DOHH2 (cell line): ENCODE data around the gene UNG.
A peak's percentile ranks its signal among the peaks of the same experiment; 100 is the strongest.

Source experiments
- H3F3A ChIP-seq: fragments of 200-600 bp; sonication (generic), shearing (Covaris generic); 2 replicates; pipeline ENCODE4 v1.6.0; 2016; ENCODE audit warnings: antibody characterized with exemption, mild to moderate bottlenecking; ENCODE audit not compliant: control insufficient read depth, insufficient read depth
- H3K27ac ChIP-seq: fragments of 200-600 bp; sonication (generic); 2 replicates; pipeline ENCODE4 v1.5.1; 2014; ENCODE audit warnings: low read depth, mild to moderate bottlenecking, low read length, moderate library complexity
- H3K27me3 ChIP-seq: fragments of 200-600 bp; sonication (generic); 2 replicates; pipeline ENCODE4 v1.6.1; 2014; ENCODE audit warnings: mild to moderate bottlenecking, low read length, mixed read lengths; ENCODE audit not compliant: control insufficient read depth
- H3K36me3 ChIP-seq: fragments of 200-600 bp; sonication (generic); 2 replicates; pipeline ENCODE4 v1.6.1; 2014; ENCODE audit warnings: mild to moderate bottlenecking, low read length, moderate library complexity, mixed read lengths; ENCODE audit not compliant: control insufficient read depth
- H3K4me1 ChIP-seq: fragments of 200-600 bp; sonication (generic); 2 replicates; pipeline ENCODE4 v1.6.1; 2014; ENCODE audit warnings: mild to moderate bottlenecking, low read length, mixed read lengths; ENCODE audit not compliant: control insufficient read depth
- H3K4me2 ChIP-seq: fragments of 200-600 bp; sonication (generic); 2 replicates; pipeline ENCODE4 v1.6.0; 2014; ENCODE audit warnings: mild to moderate bottlenecking, low read length, moderate library complexity
- H3K4me3 ChIP-seq: fragments of 200-600 bp; sonication (generic); 2 replicates; pipeline ENCODE4 v1.5.1; 2014; ENCODE audit warnings: mild to moderate bottlenecking, low read length, mixed read lengths
- H3K79me2 ChIP-seq: fragments of 200-600 bp; sonication (generic); 2 replicates; pipeline ENCODE4 v1.6.1; 2014; ENCODE audit warnings: mild to moderate bottlenecking, low read length, mixed read lengths; ENCODE audit not compliant: control insufficient read depth
- H3K9me2 ChIP-seq: fragments of 200-600 bp; sonication (generic); replicated peaks from 2 replicates; pipeline ENCODE4 v1.6.1; 2014; ENCODE audit warnings: mild to moderate bottlenecking, low read length, mixed read lengths; ENCODE audit not compliant: control insufficient read depth
- H3K9me3 ChIP-seq: fragments of 200-600 bp; sonication (generic); 2 replicates; pipeline ENCODE4 v1.6.1; 2014; ENCODE audit warnings: antibody characterized with exemption, low read length, mixed read lengths; ENCODE audit not compliant: control insufficient read depth, insufficient read depth
- H4K20me1 ChIP-seq: fragments of 200-600 bp; sonication (generic); 2 replicates; pipeline ENCODE4 v1.6.0; 2014; ENCODE audit warnings: low read depth, mild to moderate bottlenecking, antibody characterized with exemption, low read length, moderate library complexity; ENCODE audit not compliant: control insufficient read depth, insufficient read depth
- EZH2phosphoT487 ChIP-seq: fragments of 200-600 bp; sonication (generic); IDR thresholded peaks from 2 replicates; pipeline ENCODE4 v1.6.1; 2017; ENCODE audit warnings: borderline replicate concordance, mild to moderate bottlenecking, antibody characterized with exemption, low read length, moderate library complexity, mixed read lengths
- TF ChIP-seq, protein P1 (sequence below): fragments of 200-600 bp; sonication (generic); IDR thresholded peaks from one replicate; pipeline ENCODE4 v1.5.1; 2014; ENCODE audit warnings: antibody characterized with exemption, mild to moderate bottlenecking, low read depth, low read length; ENCODE audit not compliant: poor library complexity, severe bottlenecking

Gene UNG

GRCh38 chr12:109054520-109054919 lies 42.9 kb upstream of the UNG start:
- no peaks in the 10 kb centered on the region for H3K27me3 ChIP-seq
- no peaks in the 10 kb centered on the region for H3K9me3 ChIP-seq
- no peaks in the 10 kb centered on the region for H3K9me2 ChIP-seq
- TF ChIP-seq EZH2phosphoT487: no peak
- TF ChIP-seq, protein P1, sequence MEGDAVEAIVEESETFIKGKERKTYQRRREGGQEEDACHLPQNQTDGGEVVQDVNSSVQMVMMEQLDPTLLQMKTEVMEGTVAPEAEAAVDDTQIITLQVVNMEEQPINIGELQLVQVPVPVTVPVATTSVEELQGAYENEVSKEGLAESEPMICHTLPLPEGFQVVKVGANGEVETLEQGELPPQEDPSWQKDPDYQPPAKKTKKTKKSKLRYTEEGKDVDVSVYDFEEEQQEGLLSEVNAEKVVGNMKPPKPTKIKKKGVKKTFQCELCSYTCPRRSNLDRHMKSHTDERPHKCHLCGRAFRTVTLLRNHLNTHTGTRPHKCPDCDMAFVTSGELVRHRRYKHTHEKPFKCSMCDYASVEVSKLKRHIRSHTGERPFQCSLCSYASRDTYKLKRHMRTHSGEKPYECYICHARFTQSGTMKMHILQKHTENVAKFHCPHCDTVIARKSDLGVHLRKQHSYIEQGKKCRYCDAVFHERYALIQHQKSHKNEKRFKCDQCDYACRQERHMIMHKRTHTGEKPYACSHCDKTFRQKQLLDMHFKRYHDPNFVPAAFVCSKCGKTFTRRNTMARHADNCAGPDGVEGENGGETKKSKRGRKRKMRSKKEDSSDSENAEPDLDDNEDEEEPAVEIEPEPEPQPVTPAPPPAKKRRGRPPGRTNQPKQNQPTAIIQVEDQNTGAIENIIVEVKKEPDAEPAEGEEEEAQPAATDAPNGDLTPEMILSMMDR: no peak
- no peaks in the 10 kb centered on the region for H4K20me1 ChIP-seq
- H3F3A ChIP-seq: peaks cover 12% of the 10 kb centered on the region
- H3K4me2 ChIP-seq: peak overlapping the region; percentile 71; the same call in 1 of the 2 replicates
- peaks cover 33% of the 10 kb centered on the region for H3K79me2 ChIP-seq
- H3K36me3 ChIP-seq: peaks cover 28% of the 10 kb centered on the region
- no peak overlapping the region for H3K4me3 ChIP-seq
- peaks cover 39% of the 10 kb centered on the region for H3K4me1 ChIP-seq
- no peak overlapping the region for H3K27ac ChIP-seq

GRCh38 chr12:109056891-109057290 lies 40.5 kb upstream of the UNG start:
- Histone ChIP-seq H3F3A (peaks cover 27% of the 10 kb centered on the region), H3K27me3 (no peaks in the 10 kb centered on the region)

GRCh38 chr12:109057376-109057775 lies 40.0 kb upstream of the UNG start:
- no peak overlapping the region for H3K4me3 ChIP-seq
- H3K36me3 ChIP-seq: peaks cover 38% of the 10 kb centered on the region
- peaks cover 28% of the 10 kb centered on the region for H3F3A ChIP-seq
- H3K9me2 ChIP-seq: no peaks in the 10 kb centered on the region
- no peaks in the 10 kb centered on the region for H4K20me1 ChIP-seq
- H3K79me2 ChIP-seq: peaks cover 33% of the 10 kb centered on the region
- TF ChIP-seq EZH2phosphoT487: no peak
- TF ChIP-seq, protein P1: no peak
- no peaks in the 10 kb centered on the region for H3K9me3 ChIP-seq
- H3K27ac ChIP-seq: no peak overlapping the region
- H3K4me2 ChIP-seq: no peak overlapping the region
- peaks cover 55% of the 10 kb centered on the region for H3K4me1 ChIP-seq
- H3K27me3 ChIP-seq: no peaks in the 10 kb centered on the region

More at GRCh38 chr12:109056891-109057290, 40.5 kb upstream of the UNG start:
- H3K27ac ChIP-seq: no peak overlapping the region
- H3K79me2 ChIP-seq: peaks cover 33% of the 10 kb centered on the region
- no peaks in the 10 kb centered on the region for H4K20me1 ChIP-seq
- no peaks in the 10 kb centered on the region for H3K9me3 ChIP-seq
- H3K36me3 ChIP-seq: peaks cover 38% of the 10 kb centered on the region
- no peak overlapping the region for H3K4me2 ChIP-seq
- TF ChIP-seq, protein P1: no peak
- no peak for TF ChIP-seq EZH2phosphoT487
- peaks cover 53% of the 10 kb centered on the region for H3K4me1 ChIP-seq
- no peaks in the 10 kb centered on the region for H3K9me2 ChIP-seq
- H3K4me3 ChIP-seq: no peak overlapping the region

DNA sequence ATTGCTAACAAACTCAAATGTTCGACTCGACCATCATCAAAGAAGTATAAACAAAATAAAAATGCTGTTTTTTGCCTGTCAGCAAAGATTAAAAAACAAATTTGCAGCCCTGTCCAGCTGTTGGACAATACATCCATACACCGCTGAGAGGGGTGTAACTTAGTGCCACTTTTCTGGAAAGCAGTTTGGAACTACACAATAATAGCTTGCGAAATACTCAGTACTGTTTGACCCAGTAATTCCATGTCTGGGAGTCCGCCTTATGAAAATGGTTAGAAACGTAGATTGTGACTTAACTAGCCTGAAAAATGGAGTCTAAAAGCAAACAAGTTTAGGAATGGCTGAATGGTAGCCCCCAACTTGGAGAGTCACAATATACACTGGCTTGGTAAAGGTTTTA lies 38.6 kb upstream of the UNG start:
- H3K4me1 ChIP-seq: peaks cover 64% of the 10 kb centered on the region
- no peak overlapping the region for H3K27ac ChIP-seq
- H3K27me3 ChIP-seq: no peaks in the 10 kb centered on the region
- H3K9me3 ChIP-seq: no peaks in the 10 kb centered on the region
- H3K9me2 ChIP-seq: no peaks in the 10 kb centered on the region
- TF ChIP-seq, protein P1: no peak
- TF ChIP-seq EZH2phosphoT487: no peak
- H3K36me3 ChIP-seq: peaks cover 46% of the 10 kb centered on the region
- H4K20me1 ChIP-seq: no peaks in the 10 kb centered on the region
- no peak overlapping the region for H3K4me3 ChIP-seq
- peaks cover 20% of the 10 kb centered on the region for H3K79me2 ChIP-seq
- H3K4me2 ChIP-seq: no peak overlapping the region
- peaks cover 33% of the 10 kb centered on the region for H3F3A ChIP-seq
